ENCODE data around the gene ITPR3.

Gene ITPR3

GRCh38 chr6:33684983-33685382 lies 63.9 kb downstream of the ITPR3 start:
- in situ Hi-C loops (cut with HindIII; ENCODE audit: low pct_unique_long_range_greater_than_20kb, low sequenced_read_pairs), result no loop called here
- DNase-seq (ENCODE audit: low read depth in 1 of 2, low spot score in 1 of 2), result no peak
- TF ChIP-seq JUND (IDR thresholded peaks at IDR 0.05; ENCODE audit: low read depth), result no peak

GRCh38 chr6:33685411-33686224 lies 64.5 kb downstream of the ITPR3 start:
- DNase-seq (ENCODE audit: low read depth in 1 of 2, low spot score in 1 of 2), result no peak
- TF ChIP-seq JUND (IDR thresholded peaks at IDR 0.05; ENCODE audit: low read depth), result no peak
- in situ Hi-C loops (cut with HindIII; ENCODE audit: low pct_unique_long_range_greater_than_20kb, low sequenced_read_pairs), result no loop called here

GRCh38 chr6:33686225-33686924 lies 65.3 kb downstream of the ITPR3 start:
- no peak for TF ChIP-seq JUND (IDR thresholded peaks at IDR 0.05; ENCODE audit: low read depth)
- in situ Hi-C loops (cut with HindIII; ENCODE audit: low pct_unique_long_range_greater_than_20kb, low sequenced_read_pairs), result no loop called here
- no peak for DNase-seq (ENCODE audit: low read depth in 1 of 2, low spot score in 1 of 2)

GRCh38 chr6:33686981-33687975 lies 66.2 kb downstream of the ITPR3 start:
- DNase-seq (ENCODE audit: low read depth in 1 of 2, low spot score in 1 of 2), result no peak
- no peak for TF ChIP-seq JUND (IDR thresholded peaks at IDR 0.05; ENCODE audit: low read depth)
- in situ Hi-C loops (cut with HindIII; ENCODE audit: low pct_unique_long_range_greater_than_20kb, low sequenced_read_pairs), result no loop called here

- no peak for TF ChIP-seq JUND (IDR thresholded peaks at IDR 0.05; ENCODE audit: low read depth)
- in situ Hi-C loops (cut with HindIII; ENCODE audit: low pct_unique_long_range_greater_than_20kb, low sequenced_read_pairs), result no loop called here
- DNase-seq (ENCODE audit: low read depth in 1 of 2, low spot score in 1 of 2), result no peak
Observed at GRCh38 chr6:33688006-33688405, 66.9 kb downstream of the ITPR3 start.

GRCh38 chr6:33688451-33689147 lies 67.5 kb downstream of the ITPR3 start:
- in situ Hi-C loops (cut with HindIII; ENCODE audit: low pct_unique_long_range_greater_than_20kb, low sequenced_read_pairs), result no loop called here
- no peak for TF ChIP-seq JUND (IDR thresholded peaks at IDR 0.05; ENCODE audit: low read depth)
- no peak for DNase-seq (ENCODE audit: low read depth in 1 of 2, low spot score in 1 of 2)

GRCh38 chr6:33689148-33689494 lies 68.0 kb downstream of the ITPR3 start:
- DNase-seq (ENCODE audit: low read depth in 1 of 2, low spot score in 1 of 2), result no peak
- in situ Hi-C loops (cut with HindIII; ENCODE audit: low pct_unique_long_range_greater_than_20kb, low sequenced_read_pairs), result no loop called here
- TF ChIP-seq JUND (IDR thresholded peaks at IDR 0.05; ENCODE audit: low read depth), result no peak

- in situ Hi-C loops (cut with HindIII; ENCODE audit: low pct_unique_long_range_greater_than_20kb, low sequenced_read_pairs), result no loop called here
- no peak for DNase-seq (ENCODE audit: low read depth in 1 of 2, low spot score in 1 of 2)
- TF ChIP-seq JUND (IDR thresholded peaks at IDR 0.05; ENCODE audit: low read depth), result no peak
Observed at GRCh38 chr6:33689879-33690278, 68.8 kb downstream of the ITPR3 start.

- DNase-seq (ENCODE audit: low read depth in 1 of 2, low spot score in 1 of 2), result no peak
- in situ Hi-C loops (cut with HindIII; ENCODE audit: low pct_unique_long_range_greater_than_20kb, low sequenced_read_pairs), result no loop called here
- no peak for TF ChIP-seq JUND (IDR thresholded peaks at IDR 0.05; ENCODE audit: low read depth)
Observed at GRCh38 chr6:33690766-33691165, 69.6 kb downstream of the ITPR3 start.

GRCh38 chr6:33691456-33692077 lies 70.4 kb downstream of the ITPR3 start:
- no peak for TF ChIP-seq JUND (IDR thresholded peaks at IDR 0.05; ENCODE audit: low read depth)
- in situ Hi-C loops (cut with HindIII; ENCODE audit: low pct_unique_long_range_greater_than_20kb, low sequenced_read_pairs), result no loop called here
- DNase-seq (ENCODE audit: low read depth in 1 of 2, low spot score in 1 of 2), result no peak

GRCh38 chr6:33692078-33692759 lies 71.1 kb downstream of the ITPR3 start:
- TF ChIP-seq JUND (IDR thresholded peaks at IDR 0.05; ENCODE audit: low read depth), result no peak
- DNase-seq (ENCODE audit: low read depth in 1 of 2, low spot score in 1 of 2), result no peak

More at GRCh38 chr6:33692078-33692759, 71.1 kb downstream of the ITPR3 start:
- in situ Hi-C loops (cut with HindIII; ENCODE audit: low pct_unique_long_range_greater_than_20kb, low sequenced_read_pairs), result no loop called here

Measured in T47D (cell line).